ENCODE data around the gene SULT2B1. TPM values are rescaled to one million over a fixed set of nuclear protein-coding genes. Genes with fewer than 3 reads are reported as not detected.

Gene SULT2B1
- total RNA-seq, 1 donor from 2014 or later, result 14.4 TPM

- intact Hi-C loops (cut with DNase I), result no loop called here
- ATAC-seq, result no peak
- TF ChIP-seq CTCF (IDR thresholded peaks at IDR 0.05), result no peak
- DNase-seq, result no peak
- H3K36me3 ChIP-seq, result no peaks in the 10 kb centered on the region
- no peaks in the 10 kb centered on the region for H3K4me1 ChIP-seq
- H3K9me3 ChIP-seq, result peaks cover 34% of the 10 kb centered on the region
- no peaks in the 10 kb centered on the region for H3K27me3 ChIP-seq (ENCODE audit: low read depth)
- H3K4me3 ChIP-seq, result no peak overlapping the region
- no peak overlapping the region for H3K27ac ChIP-seq
These were observed 27.8 kb upstream of the SULT2B1 start for GRCh38 chr19:48524221-48524620.

DNA sequence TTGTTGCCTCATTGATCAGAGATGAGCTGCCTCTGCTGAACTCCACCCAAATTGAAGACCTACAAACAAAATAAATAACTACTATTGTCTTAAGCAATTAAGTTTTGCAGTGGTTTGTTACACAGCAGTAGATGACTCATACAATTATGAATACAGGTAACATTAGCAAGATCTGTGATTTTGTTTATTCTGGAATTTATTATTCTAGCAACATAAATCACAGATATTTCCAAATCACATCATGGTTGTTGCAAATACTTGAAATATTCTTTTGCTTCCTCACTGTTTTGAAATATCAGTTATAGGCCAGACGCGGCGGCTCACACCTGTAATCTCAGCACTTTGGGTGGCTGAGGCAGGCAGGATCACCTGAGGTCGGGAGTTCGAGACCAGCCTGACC lies 27.2 kb upstream of the SULT2B1 start:
- Histone ChIP-seq H3K36me3 (no peaks in the 10 kb centered on the region), H3K4me3 (no peak overlapping the region), H3K27me3 (ENCODE audit: low read depth) (no peaks in the 10 kb centered on the region), H3K4me1 (no peaks in the 10 kb centered on the region), H3K9me3 (peaks cover 35% of the 10 kb centered on the region), H3K27ac (no peak overlapping the region)
- ATAC-seq (no peak), DNase-seq (no peak)
- TF ChIP-seq CTCF (IDR thresholded peaks at IDR 0.05), result no peak
- intact Hi-C loops (cut with DNase I), result no loop called here

GRCh38 chr19:48529156-48529555 lies 22.8 kb upstream of the SULT2B1 start:
- Histone ChIP-seq H3K27ac (no peak overlapping the region), H3K4me1 (no peaks in the 10 kb centered on the region), H3K9me3 (peaks cover 35% of the 10 kb centered on the region), H3K4me3 (no peak overlapping the region), H3K36me3 (no peaks in the 10 kb centered on the region), H3K27me3 (ENCODE audit: low read depth) (no peaks in the 10 kb centered on the region)
- no peak for TF ChIP-seq CTCF (IDR thresholded peaks at IDR 0.05)
- ATAC-seq, result no peak
- intact Hi-C loops (cut with DNase I), result no loop called here
- no peak for DNase-seq

DNA sequence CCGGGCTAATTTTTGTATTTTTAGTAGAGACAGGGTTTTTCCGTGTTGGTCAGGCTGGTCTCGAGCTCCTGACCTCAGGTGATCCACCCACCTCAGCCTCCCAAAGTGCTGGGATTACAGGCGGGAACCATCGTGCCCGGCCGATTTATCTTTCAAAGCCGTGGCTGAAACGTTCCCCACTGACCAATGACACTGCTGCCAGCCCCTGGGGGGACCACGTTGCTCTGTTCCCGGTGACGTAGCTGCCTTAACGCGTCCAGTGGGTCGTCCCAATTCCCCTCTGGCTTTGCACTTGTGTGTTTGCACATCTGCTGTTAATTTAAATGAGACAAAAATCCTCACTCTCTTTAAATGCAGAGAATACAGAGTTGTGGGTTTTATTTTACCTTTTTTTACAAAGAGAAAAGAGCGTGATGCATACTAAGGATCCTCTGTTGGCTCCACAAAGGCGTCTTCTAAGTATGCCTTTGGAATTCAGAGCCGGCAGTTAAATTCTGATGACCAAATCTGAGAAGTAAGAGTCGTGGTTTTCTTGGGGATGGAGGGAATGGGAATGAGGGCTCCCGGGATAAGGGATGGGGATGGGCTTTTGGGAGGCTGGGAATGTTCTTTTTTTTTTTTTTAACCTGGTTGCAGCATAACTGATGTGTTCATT lies 21.8 kb upstream of the SULT2B1 start:
- Histone ChIP-seq H3K36me3 (no peaks in the 10 kb centered on the region), H3K9me3 (peaks cover 29% of the 10 kb centered on the region), H3K4me1 (no peaks in the 10 kb centered on the region), H3K27ac (no peak overlapping the region), H3K27me3 (ENCODE audit: low read depth) (no peaks in the 10 kb centered on the region), H3K4me3 (no peak overlapping the region)
- DNase-seq (no peak), ATAC-seq (no peak)
- intact Hi-C loops (cut with DNase I), result no loop called here
- no peak for TF ChIP-seq CTCF (IDR thresholded peaks at IDR 0.05)

GRCh38 chr19:48530770-48531169 lies 21.2 kb upstream of the SULT2B1 start:
- ATAC-seq, result no peak
- H3K9me3 ChIP-seq, result peaks cover 29% of the 10 kb centered on the region

More at GRCh38 chr19:48530770-48531169, 21.2 kb upstream of the SULT2B1 start:
- no peaks in the 10 kb centered on the region for H3K27me3 ChIP-seq (ENCODE audit: low read depth)
- no peaks in the 10 kb centered on the region for H3K36me3 ChIP-seq
- no peak overlapping the region for H3K27ac ChIP-seq
- no peak for TF ChIP-seq CTCF (IDR thresholded peaks at IDR 0.05)
- intact Hi-C loops (cut with DNase I), result no loop called here
- no peaks in the 10 kb centered on the region for H3K4me1 ChIP-seq
- H3K4me3 ChIP-seq, result no peak overlapping the region
- DNase-seq, result no peak
